SK-N-SH (cell line): ENCODE data around the gene FAM177B. TPM values are rescaled to one million over a fixed set of nuclear protein-coding genes. Genes with fewer than 3 reads are reported as not detected.
A peak's percentile ranks its signal among the peaks of the same experiment; 100 is the strongest.

Experiments used
- CTCF ChIA-PET: fragments of 300-600, 350-600 bp; formaldehyde crosslinking; extraction: SDS; loops from one replicate; lab custom pipeline; 2021; lab: Yijun Ruan, JAX
- POLR2A ChIA-PET: fragments of 350-600 bp; sonication (Branson Sonifier 250); formaldehyde crosslinking; extraction: SDS; loops from one replicate; lab custom pipeline; 2020; ENCODE audit warnings: antibody characterized with exemption, inconsistent platforms; lab: Yijun Ruan, JAX
- DNase-seq: peaks from one replicate; pipeline ENCODE4 v3.0.0; 2012
- H2AFZ ChIP-seq: fragments of 200-600 bp; sonication (generic); 2 replicates; pipeline ENCODE4 v1.8.1; 2016; ENCODE audit warnings: antibody characterized with exemption, mild to moderate bottlenecking, low read depth
- H3F3A ChIP-seq: fragments of 200-600 bp; sonication (generic); replicated peaks from 2 replicates; pipeline ENCODE3; 2016; ENCODE audit warnings: antibody characterized with exemption, mild to moderate bottlenecking; ENCODE audit not compliant: insufficient read depth
- H3K27ac ChIP-seq, 2 experiments: fragments of 200-500 bp in 1 of 2; fragments of 200-600 bp in 1 of 2; sonication (Bioruptor generic) in 1 of 2; sonication (generic), shearing (Covaris generic) in 1 of 2; 2 replicates each; pipeline versions ENCODE4 v1.5.1 to v1.6.1; 2014 to 2016; ENCODE audit warnings: low read depth in 2 of 2, inconsistent platforms in 1 of 2, low read length in 1 of 2, mild to moderate bottlenecking in 1 of 2, mixed read lengths in 1 of 2
- H3K27me3 ChIP-seq: fragments of 200-600 bp; sonication (generic), shearing (Covaris generic); 2 replicates; pipeline ENCODE4 v1.6.1; 2016; ENCODE audit warnings: mixed run types; ENCODE audit not compliant: insufficient read depth
- H3K36me3 ChIP-seq, 2 experiments: fragments of 200-500 bp in 1 of 2; fragments of 200-600 bp in 1 of 2; sonication (Bioruptor generic) in 1 of 2; sonication (generic) in 1 of 2; replicated peaks in 1 of 2; 2 replicates each; pipeline versions ENCODE3 to v1.5.1; 2014 to 2016; ENCODE audit warnings: low read length in 1 of 2, mild to moderate bottlenecking in 1 of 2; ENCODE audit not compliant: insufficient read depth in 2 of 2, control insufficient read depth in 1 of 2
- H3K4me1 ChIP-seq, 2 experiments: fragments of 200-500 bp in 1 of 2; fragments of 200-600 bp in 1 of 2; sonication (Bioruptor generic) in 1 of 2; sonication (generic), shearing (Covaris generic) in 1 of 2; 2 replicates each; pipeline versions ENCODE4 v1.5.1 to v1.6.1; 2014 to 2016; ENCODE audit warnings: low read depth in 1 of 2, low read length in 1 of 2, mixed run types in 1 of 2; ENCODE audit not compliant: insufficient read depth in 2 of 2, control insufficient read depth in 1 of 2
- H3K4me2 ChIP-seq: fragments of 200-600 bp; sonication (generic), shearing (Covaris generic); 2 replicates; pipeline ENCODE4 v1.6.1; 2017; ENCODE audit warnings: mixed run types
- H3K4me3 ChIP-seq, 2 experiments: fragments of 200-500 bp in 1 of 2; fragments of 200-600 bp in 1 of 2; sonication (Bioruptor generic) in 1 of 2; sonication (generic), shearing (Covaris generic) in 1 of 2; 2 replicates each; pipeline versions ENCODE4 v1.5.1 to v1.8.1; 2014 to 2016; ENCODE audit warnings: low read depth in 2 of 2, inconsistent platforms in 1 of 2, low read length in 1 of 2, mild to moderate bottlenecking in 1 of 2, mixed read lengths in 1 of 2, moderate library complexity in 1 of 2
- H3K79me2 ChIP-seq: fragments of 200-600 bp; sonication (generic); 2 replicates; pipeline ENCODE4 v1.8.1; 2017; ENCODE audit warnings: mild to moderate bottlenecking; ENCODE audit not compliant: insufficient read depth
- H3K9ac ChIP-seq: fragments of 200-600 bp; sonication (generic); 2 replicates; pipeline ENCODE4 v1.6.1; 2017; ENCODE audit warnings: mixed run types
- H3K9me2 ChIP-seq: fragments of 200-600 bp; sonication (generic); 2 replicates; pipeline ENCODE4 v1.6.1; 2017; ENCODE audit warnings: mixed run types
- H3K9me3 ChIP-seq: fragments of 200-600 bp; sonication (generic); 2 replicates; pipeline ENCODE4 v1.6.1; 2017; ENCODE audit warnings: mixed run types, mild to moderate bottlenecking, moderate library complexity
- H4K20me1 ChIP-seq: fragments of 200-600 bp; sonication (generic); 2 replicates; pipeline ENCODE4 v1.6.1; 2017; ENCODE audit warnings: mild to moderate bottlenecking, mixed run types; ENCODE audit not compliant: insufficient read depth
- CHD2 ChIP-seq: fragments of 150-350 bp; IDR thresholded peaks from 2 replicates; pipeline ENCODE4 v1.6.1; 2018; ENCODE audit warnings: low read length; ENCODE audit not compliant: partially characterized antibody
- CTCF ChIP-seq: fragments of 200-600 bp; sonication (generic); IDR thresholded peaks from 2 replicates; pipeline ENCODE4 v1.6.1; 2017; ENCODE audit warnings: antibody characterized with exemption, mild to moderate bottlenecking, moderate library complexity
- FOSL2 ChIP-seq: IDR thresholded peaks from 2 replicates; pipeline ENCODE4 v1.4.0; 2012; ENCODE audit warnings: low read depth, mild to moderate bottlenecking, moderate library complexity, borderline replicate concordance
- GABPA ChIP-seq: IDR thresholded peaks from 2 replicates; pipeline ENCODE4 v1.4.0; 2012; ENCODE audit warnings: low read depth, mild to moderate bottlenecking
- IRF3 ChIP-seq: fragments of 150-350 bp; IDR thresholded peaks from 2 replicates; pipeline ENCODE4 v1.6.1; 2016; ENCODE audit warnings: mild to moderate bottlenecking, low read depth, low read length
- MAX ChIP-seq: IDR thresholded peaks from 2 replicates; pipeline ENCODE4 v1.4.0; 2012; ENCODE audit warnings: low read depth
- MEF2A ChIP-seq: IDR thresholded peaks from 2 replicates; pipeline ENCODE4 v1.4.0; 2012; ENCODE audit warnings: low read depth, borderline replicate concordance
- NFIC ChIP-seq: IDR thresholded peaks from 2 replicates; pipeline ENCODE4 v1.4.0; 2012; ENCODE audit warnings: borderline replicate concordance
- NRF1 ChIP-seq: IDR thresholded peaks from 2 replicates; pipeline ENCODE4 v1.6.1; 2012; ENCODE audit warnings: low read depth, mild to moderate bottlenecking, low read length
- PBX3 ChIP-seq: IDR thresholded peaks from 2 replicates; pipeline ENCODE4; 2012
- RAD21 ChIP-seq: IDR thresholded peaks from 2 replicates; pipeline ENCODE4 v1.6.1; 2012; ENCODE audit warnings: mild to moderate bottlenecking, low read length
- REST ChIP-seq: IDR thresholded peaks from 2 replicates; pipeline ENCODE4 v1.6.1; 2012; ENCODE audit warnings: mild to moderate bottlenecking, low read depth, low read length, moderate library complexity
- RFX5 ChIP-seq: IDR thresholded peaks from 2 replicates; pipeline ENCODE4 v1.6.1; 2012; ENCODE audit warnings: mild to moderate bottlenecking, improper control_type of control experiment, low read length
- RXRA ChIP-seq: IDR thresholded peaks from 2 replicates; pipeline ENCODE4 v1.4.0; 2012; ENCODE audit warnings: low read depth, mild to moderate bottlenecking, borderline replicate concordance
- TCF12 ChIP-seq: IDR thresholded peaks from 2 replicates; pipeline ENCODE4 v1.4.0; 2012
- TEAD4 ChIP-seq: IDR thresholded peaks from 2 replicates; pipeline ENCODE4 v1.4.0; 2012; ENCODE audit warnings: mild to moderate bottlenecking, borderline replicate concordance; ENCODE audit not compliant: insufficient read depth
- YY1 ChIP-seq: IDR thresholded peaks from 2 replicates; pipeline ENCODE4 v1.4.0; 2012; ENCODE audit warnings: low read depth, mild to moderate bottlenecking
- WGBS: methylation state at CpG from one replicate; pipeline ENCODE4 v1.1.6; 2017; ENCODE audit warnings: low lambda C conversion rate; 5-methylcytosine and 5-hydroxymethylcytosine counted together
- polyA plus RNA-seq, 3 experiments: library from polyadenylated mRNA; depleted of rRNA; stranded (reverse); fragments of >200 nt; gene quantifications; 2 replicates each; pipeline ENCODE4 v1.2.3, GENCODE V29; 2012

FAM177B gene
- polyA plus RNA-seq, 1 of the 3 experiments (the other 2 are of a cell fraction): not detected

- H3F3A ChIP-seq: peaks cover 9% of the 10 kb centered on the region
- H3K9me3 ChIP-seq: no peaks in the 10 kb centered on the region
- no peaks in the 10 kb centered on the region for H3K27me3 ChIP-seq
- POLR2A ChIA-PET: no interaction called here
- H3K27ac ChIP-seq: no peak overlapping the region
- no peak overlapping the region for H3K9ac ChIP-seq
- peaks cover 0 to 11% of the 10 kb centered on the region in 2 experiments; a peak in 3 of 4 replicates for H3K4me1 ChIP-seq
- H3K4me3 ChIP-seq: no peak overlapping the region
- no peak overlapping the region for H3K4me2 ChIP-seq
- H4K20me1 ChIP-seq: no peaks in the 10 kb centered on the region; the same call in 1 of the 2 replicates
- no peaks in the 10 kb centered on the region for H3K9me2 ChIP-seq
- TF ChIP-seq NRF1 (no peak), CTCF (0 out of 2 replicates have a peak, but pooled peaks have one; percentile 15), GABPA (no peak)
- H3K36me3 ChIP-seq: peaks cover 11 to 29% of the 10 kb centered on the region in 2 experiments
- peaks cover 96% of the 10 kb centered on the region for H3K79me2 ChIP-seq
- H2AFZ ChIP-seq: no peak overlapping the region
- no peak for DNase-seq
- 79% methylated on average over 4 of the region's 4 CpGs for WGBS
- CTCF ChIA-PET: no interaction called here
Measured at GRCh38 chr1:222706815-222707214, 30.2 kb upstream of the FAM177B start.

- 70% methylated on average over 5 of the region's 5 CpGs for WGBS
- Histone ChIP-seq H3K9me2 (no peaks in the 10 kb centered on the region), H3K27ac (0 out of 4 replicates have a peak overlapping the region, but pooled peaks of 1 of the 2 experiments have one; percentile 4), H4K20me1 (no peaks in the 10 kb centered on the region; the same call in 1 of the 2 replicates), H3K9me3 (no peaks in the 10 kb centered on the region), H3K4me3 (peak overlapping the region in 1 of 2 experiments; percentile 72; a peak in 1 of 4 replicates), H3F3A (peaks cover 10% of the 10 kb centered on the region), H3K36me3 (peaks cover 0 to 7% of the 10 kb centered on the region in 2 experiments), H3K9ac (peak overlapping the region; percentile 86; the same call in 1 of the 2 replicates), H3K27me3 (no peaks in the 10 kb centered on the region), H3K4me1 (peaks cover 0 to 11% of the 10 kb centered on the region in 2 experiments; a peak in 3 of 4 replicates), H3K4me2 (peak overlapping the region; percentile 84), H2AFZ (no peak overlapping the region), H3K79me2 (peaks cover 86% of the 10 kb centered on the region)
- ChIA-PET CTCF (no interaction called here), POLR2A (no interaction called here)
- peak; percentile 28 for DNase-seq
- TF ChIP-seq CTCF (no peak), PBX3 (no peak), FOSL2 (no peak), RFX5 (no peak), REST (no peak), NFIC (no peak), RXRA (no peak), MEF2A (no peak), CHD2 (no peak), TCF12 (no peak), NRF1 (no peak), RAD21 (no peak), IRF3 (no peak), TEAD4 (no peak), YY1 (no peak), MAX (no peak)
Measured at GRCh38 chr1:222709700-222710153, 27.3 kb upstream of the FAM177B start.
